GM19463 (cell line): ENCODE measurements around the gene CD82.
"Not testable (repeated sequence)": the region's sequence is repeated elsewhere in the genome, so short reads cannot be mapped to it uniquely, and the experiment has no call there.

ENCODE experiments used
- ATAC-seq: cut with Tn5 transposase; IDR thresholded peaks from one replicate; pipeline ENCODE4 v1.9.1; 2021; ENCODE audit warnings: mild to moderate bottlenecking, moderate library complexity; ENCODE audit not compliant: unreplicated experiment

CD82 gene

DNA sequence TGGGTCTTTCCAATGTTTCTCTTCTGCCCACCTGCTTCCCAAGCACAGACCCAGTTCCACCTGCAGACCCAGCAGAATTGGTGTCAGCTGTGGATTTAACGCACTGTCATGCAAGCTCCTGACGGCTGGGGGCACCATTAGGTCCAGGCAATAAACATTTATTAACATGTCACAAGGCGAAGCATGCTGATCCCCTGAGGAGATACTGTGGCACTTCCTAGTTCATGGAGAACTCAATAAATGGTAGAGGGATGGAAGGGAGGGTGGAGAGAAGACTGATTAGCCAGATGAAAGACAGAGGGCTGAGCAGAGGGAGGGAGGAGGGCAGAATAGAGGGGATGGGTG, 93.0 kb downstream of the CD82 start:
- ATAC-seq = no peak

DNA sequence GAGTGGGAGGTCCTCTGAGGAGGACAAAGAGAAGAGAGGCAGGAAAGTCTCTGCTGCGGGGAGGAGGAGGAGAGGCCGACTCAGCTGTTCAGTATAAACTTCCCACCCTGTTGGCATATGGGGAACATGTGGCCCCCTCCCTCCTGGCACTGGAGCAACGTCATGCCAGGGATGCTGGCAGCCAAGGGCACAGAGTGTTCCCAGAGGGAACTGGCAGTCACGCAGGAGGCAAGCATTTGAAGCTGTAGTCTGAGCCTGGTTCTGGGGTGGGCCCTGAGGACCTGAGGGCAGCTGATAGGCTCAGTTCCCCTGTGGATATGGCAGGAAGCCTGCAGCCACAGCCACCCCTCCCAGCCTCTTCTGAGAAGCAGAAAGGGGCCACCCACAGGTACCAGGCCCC, 94.2 kb downstream of the CD82 start:
- no peak for ATAC-seq

GRCh38 chr11:44660535-44660934, 95.1 kb downstream of the CD82 start:
- ATAC-seq = not testable (repeated sequence)

- no peak for ATAC-seq
Measured at GRCh38 chr11:44661311-44661717, 95.9 kb downstream of the CD82 start.
